Amygdala (tissue), 56 donors: ENCODE measurements around the gene BMERB1.
A peak's percentile ranks its signal among the peaks of the same experiment; 100 is the strongest.
"Not testable (repeated sequence)": the region's sequence is repeated elsewhere in the genome, so short reads cannot be mapped to it uniquely, and the experiment has no call there.

Source experiments
- DNase-seq, 56 donors: peaks; one replicate each; lab custom pipeline; 2025; lab: John Stamatoyannopoulos, UW

BMERB1 gene

DNA sequence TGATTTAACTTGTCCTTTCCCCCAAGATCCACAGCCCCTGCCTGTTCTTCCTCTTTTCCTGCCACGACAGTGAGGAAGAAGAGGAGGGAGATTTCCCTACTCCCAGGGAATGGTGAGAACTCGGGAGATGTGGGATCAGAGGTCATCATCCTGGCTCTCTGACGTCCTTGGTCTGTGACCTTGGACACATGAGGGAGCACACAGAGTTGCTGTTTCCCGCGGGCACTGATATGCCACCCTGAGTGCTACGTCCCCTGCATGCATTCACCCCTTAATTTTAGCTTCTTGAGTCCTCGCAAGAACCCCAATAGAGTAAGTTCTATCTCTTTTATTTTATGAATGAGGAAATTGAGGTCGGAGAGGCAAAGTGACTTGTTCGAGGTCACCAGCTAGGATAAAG is 85.4 kb downstream of the BMERB1 start:
- no peak for DNase-seq

- DNase-seq = no peak
Measured at GRCh38 chr16:15521390-15521757, 87.0 kb downstream of the BMERB1 start.

- DNase-seq = peak in 10 of 56 donors; percentile 4 to 58 (median 20)
Measured at GRCh38 chr16:15521758-15522509, 87.5 kb downstream of the BMERB1 start.

GRCh38 chr16:15523092-15523541 is 88.7 kb downstream of the BMERB1 start:
- peak in 42 of 56 donors; percentile 1 to 73 (median 35) for DNase-seq

GRCh38 chr16:15523939-15524338 is 89.6 kb downstream of the BMERB1 start:
- DNase-seq = no peak

DNA sequence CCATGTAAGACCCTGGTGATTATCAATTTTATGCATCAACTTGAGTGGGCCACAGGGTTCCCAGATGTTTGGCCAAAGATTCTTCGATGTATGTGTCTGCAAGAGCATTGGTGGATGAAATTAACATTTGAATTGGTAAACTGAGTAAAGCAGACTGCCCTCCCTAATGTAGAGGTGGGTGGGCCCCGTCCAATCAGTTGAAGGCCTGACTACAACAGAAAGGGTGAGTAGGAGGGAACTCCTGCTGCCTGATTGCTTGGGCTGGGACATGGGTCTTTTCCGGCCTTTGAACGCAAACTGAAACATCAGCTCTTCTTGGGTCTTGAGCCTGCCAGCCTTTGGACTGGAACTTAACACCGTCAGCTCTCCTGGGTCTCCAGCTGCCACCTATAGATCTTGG is 90.6 kb downstream of the BMERB1 start:
- no peak for DNase-seq

- no peak for DNase-seq
Measured at GRCh38 chr16:15526097-15526496, 91.7 kb downstream of the BMERB1 start.

DNA sequence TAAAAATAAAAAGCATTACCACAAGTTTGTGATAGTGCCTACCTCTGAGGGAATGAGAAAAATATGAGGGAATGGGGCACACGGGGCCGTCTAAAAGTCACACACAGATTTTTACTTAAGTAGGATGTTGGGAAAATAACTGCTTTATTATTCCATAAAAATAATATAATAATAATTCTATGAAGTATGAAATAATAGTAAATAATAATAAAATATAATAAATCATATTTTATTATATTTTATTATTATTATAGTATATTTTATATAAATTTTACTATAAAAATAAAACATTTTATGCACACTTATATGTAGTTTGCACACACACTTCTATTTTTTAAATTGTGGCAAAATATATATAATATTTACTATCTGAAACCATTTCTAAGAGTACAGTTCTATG is 92.3 kb downstream of the BMERB1 start:
- no peak for DNase-seq

DNA sequence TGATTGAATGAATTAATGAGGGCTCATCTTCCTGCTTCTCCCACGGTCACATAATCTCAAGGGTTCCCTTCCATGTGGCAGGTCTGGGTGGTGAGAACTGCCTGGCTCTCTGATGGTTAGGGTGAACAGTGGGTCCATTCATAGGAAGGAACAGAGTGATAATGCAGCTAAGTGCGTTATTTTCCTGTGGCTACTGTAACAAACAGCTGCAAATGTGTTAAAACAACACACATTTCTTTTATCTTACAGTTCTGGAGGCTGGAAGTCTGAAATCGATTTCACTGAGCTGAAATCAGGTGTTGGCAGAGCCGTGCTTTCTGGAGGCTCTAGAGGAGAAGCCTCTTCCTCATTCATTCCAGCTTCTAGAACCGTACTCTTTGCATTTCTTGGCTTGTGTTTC is 95.3 kb downstream of the BMERB1 start:
- peak in 8 of 56 donors; percentile 4 to 40 (median 16) for DNase-seq

DNA sequence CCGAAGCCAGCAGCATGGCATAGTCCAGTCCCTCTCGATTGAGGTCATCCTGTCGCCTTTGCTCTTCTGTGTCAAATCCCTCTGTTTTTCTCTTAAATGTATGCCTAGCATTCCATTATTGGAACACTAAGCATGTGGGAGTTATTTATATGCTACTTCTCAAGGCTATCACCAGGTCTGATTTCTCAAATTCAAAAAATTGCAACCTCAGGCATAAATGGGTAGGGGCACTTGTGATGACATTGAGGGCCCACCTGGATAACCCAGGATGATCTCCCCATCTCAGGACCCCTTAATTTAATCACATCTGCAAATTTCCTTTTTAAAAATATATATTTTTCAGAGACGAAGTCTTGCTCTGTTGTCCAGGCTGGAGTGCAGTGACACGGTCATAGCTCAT is 95.7 kb downstream of the BMERB1 start:
- no peak for DNase-seq

DNA sequence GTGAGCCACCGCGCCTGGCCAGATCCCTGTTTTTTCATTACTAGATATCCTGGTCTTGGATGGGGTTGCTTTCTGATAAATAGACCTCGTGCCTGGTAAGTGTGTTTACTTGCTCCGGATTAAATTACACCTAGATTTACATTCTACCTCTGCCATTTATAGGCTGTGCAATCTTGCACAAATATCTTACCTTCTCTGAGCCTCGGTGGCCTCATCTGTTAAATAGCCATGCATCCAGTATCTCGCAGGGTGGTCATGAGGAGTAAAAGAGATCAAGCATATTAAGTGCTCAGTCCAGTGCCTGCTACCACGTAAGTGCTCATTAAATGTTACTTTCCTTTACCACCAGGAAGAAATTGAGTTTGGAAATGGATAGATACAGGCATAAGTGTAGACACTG is 98.4 kb downstream of the BMERB1 start:
- DNase-seq = no peak

DNA sequence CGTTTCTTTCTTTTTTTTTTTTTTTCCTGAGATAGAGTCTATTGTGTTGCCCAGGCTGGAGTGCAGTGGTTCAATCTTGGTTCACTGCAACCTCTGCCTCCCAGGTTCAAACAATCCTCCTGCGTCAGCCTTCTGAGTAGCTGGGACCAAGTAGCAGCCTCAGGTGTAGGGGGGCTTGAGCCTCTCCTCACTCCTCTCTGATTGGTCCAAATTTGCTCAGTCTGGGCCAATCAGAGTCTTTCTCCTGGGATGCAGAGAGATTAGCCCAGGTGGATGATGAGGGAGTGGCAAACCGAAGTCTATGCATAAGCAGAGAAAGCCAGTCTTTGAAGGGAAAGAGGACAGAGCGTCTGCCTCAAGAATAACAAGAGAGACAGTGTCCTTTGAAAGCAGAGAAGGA is 99.0 kb downstream of the BMERB1 start:
- no peak for DNase-seq

GRCh38 chr16:15535772-15536171 is 101.4 kb downstream of the BMERB1 start:
- DNase-seq = no peak

DNA sequence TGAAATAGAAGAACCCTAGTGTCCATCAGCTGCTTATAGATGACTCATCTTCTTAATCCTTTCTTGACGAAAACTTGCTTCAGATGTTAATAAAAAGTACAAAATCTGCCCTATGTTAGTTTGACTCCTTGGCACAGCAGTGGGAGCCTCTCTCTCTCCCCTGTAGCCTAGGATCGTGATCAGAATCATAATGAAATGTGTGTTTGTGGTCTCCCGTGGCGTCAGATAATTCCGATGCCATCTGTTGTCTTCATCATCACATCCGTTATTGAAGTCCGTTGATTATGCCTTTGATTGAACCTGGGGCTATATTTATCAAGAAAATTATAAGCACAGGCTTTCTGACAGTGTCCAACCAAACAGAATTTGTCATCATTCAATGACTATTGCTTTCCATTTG is 102.5 kb downstream of the BMERB1 start:
- DNase-seq = no peak

- DNase-seq = no peak
Measured at GRCh38 chr16:15538507-15538906, 104.1 kb downstream of the BMERB1 start.

GRCh38 chr16:15539197-15539596 is 104.8 kb downstream of the BMERB1 start:
- DNase-seq = no peak

DNA sequence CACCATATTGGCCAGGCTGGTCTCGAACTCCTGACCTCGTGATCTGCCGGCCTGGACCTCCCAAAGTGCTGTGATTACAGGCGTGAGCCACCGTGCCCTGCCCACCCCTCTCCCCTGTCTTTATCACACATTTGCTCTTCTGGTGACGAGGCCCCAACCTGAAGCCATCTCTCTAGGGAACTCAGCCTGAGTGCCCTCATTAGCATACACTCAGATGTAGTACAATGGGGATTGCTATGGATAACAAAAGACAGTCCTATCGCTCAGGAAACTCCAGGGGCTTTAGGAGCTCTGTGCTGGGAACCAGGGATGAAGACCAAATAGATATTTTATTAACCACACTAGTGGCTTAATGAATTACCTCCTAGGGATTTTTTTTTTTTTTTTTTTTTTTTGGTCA is 107.9 kb downstream of the BMERB1 start:
- DNase-seq = no peak

GRCh38 chr16:15542734-15543347 is 108.5 kb downstream of the BMERB1 start:
- DNase-seq = no peak

DNA sequence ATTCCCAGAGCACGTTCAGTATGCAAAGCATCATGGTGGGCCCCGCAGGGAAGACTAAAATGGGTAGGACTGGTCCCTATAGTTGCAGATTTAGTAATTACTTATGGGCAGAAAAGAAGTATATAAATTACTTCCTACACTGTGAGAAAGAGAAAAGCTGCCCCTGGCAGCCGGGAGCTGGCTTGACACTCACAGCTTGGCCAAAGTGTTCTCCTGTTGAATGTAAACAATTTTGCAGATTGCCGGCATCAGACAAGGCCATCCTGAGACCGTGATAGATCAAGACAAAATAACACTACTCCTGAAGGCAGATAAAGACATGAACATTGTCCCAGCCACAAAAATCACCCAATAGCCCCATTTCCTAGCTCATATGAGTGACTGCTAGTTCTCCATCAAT is 110.0 kb downstream of the BMERB1 start:
- DNase-seq = no peak

GRCh38 chr16:15545544-15545943 is 111.2 kb downstream of the BMERB1 start:
- DNase-seq = no peak

- DNase-seq = not testable (repeated sequence)
Measured at GRCh38 chr16:15547072-15547767, 112.8 kb downstream of the BMERB1 start.

DNA sequence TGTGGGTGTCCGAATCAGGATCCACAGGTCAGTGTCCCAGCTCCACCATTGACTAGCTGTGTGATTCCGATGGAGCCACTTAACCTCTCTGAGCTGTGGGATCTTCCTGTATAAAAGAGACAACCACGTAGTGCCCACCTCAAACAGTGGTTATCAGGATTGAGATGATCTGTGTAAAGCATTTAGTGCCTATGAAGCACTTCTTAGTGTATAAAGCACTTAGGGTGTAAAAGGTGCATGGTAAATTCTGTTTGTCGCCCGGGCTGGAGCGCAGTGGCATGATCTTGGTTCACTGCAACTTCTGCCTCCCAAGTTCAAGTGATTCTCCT is 113.3 kb downstream of the BMERB1 start:
- DNase-seq = no peak
